Measurements from ENCODE around the gene FAM47E.

DNA sequence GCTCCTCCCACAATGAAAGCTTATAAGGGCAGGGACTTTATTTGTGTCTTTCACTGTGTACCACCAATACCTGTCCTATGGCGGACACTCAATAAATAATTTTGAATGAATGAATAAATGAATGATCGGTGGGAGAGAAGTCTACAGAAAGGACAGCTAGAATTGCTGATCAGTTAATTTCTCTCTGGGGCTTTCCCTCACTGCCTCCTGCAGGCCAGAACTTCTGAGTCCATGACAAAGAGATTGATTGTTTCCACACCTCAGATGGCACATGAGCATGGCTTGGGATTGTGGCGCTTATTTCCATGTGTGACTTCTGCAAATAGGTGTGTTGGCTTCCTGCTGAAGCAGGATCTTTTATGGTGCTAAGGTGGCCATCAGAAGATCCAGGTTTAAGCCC, 6.3 kb downstream of the FAM47E start:
- no peak for TF ChIP-seq CTCF (IDR thresholded peaks at IDR 0.05)
- TF ChIP-seq EZH2 (IDR thresholded peaks at IDR 0.05), result no peak
